ENCODE measurements around the gene MED27.

MED27 gene

GRCh38 chr9:131836021-131836420 is 243.6 kb downstream of the MED27 start:
- no peak for DNase-seq (ENCODE audit: low spot score)

GRCh38 chr9:131835151-131835910 is 244.3 kb downstream of the MED27 start:
- DNase-seq (ENCODE audit: low spot score), result no peak

GRCh38 chr9:131834721-131835120 is 244.9 kb downstream of the MED27 start:
- no peak for DNase-seq (ENCODE audit: low spot score)

- no peak for DNase-seq (ENCODE audit: low spot score)
Observed at GRCh38 chr9:131833906-131834305, 245.8 kb downstream of the MED27 start.

DNA sequence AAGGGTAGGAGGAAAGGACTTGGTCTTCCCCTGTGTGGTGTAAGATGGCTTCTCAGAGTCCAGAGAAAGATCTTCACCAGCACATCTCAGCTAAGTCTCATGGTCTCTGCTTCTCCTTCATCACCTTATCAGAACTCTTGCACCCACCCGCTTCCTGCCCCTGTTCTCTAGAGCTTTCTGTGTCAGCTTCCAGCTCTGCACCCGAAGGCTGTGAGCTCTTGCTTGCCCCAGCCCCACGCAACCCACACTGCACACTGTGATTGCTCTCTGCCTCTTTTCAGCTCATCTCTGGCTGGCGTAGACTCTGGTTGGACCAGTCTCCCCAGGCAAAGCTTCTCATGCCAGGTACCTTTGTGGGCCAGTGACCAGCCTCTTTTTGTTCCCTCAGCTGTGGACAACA is 246.6 kb downstream of the MED27 start:
- DNase-seq (ENCODE audit: low spot score), result no peak

DNA sequence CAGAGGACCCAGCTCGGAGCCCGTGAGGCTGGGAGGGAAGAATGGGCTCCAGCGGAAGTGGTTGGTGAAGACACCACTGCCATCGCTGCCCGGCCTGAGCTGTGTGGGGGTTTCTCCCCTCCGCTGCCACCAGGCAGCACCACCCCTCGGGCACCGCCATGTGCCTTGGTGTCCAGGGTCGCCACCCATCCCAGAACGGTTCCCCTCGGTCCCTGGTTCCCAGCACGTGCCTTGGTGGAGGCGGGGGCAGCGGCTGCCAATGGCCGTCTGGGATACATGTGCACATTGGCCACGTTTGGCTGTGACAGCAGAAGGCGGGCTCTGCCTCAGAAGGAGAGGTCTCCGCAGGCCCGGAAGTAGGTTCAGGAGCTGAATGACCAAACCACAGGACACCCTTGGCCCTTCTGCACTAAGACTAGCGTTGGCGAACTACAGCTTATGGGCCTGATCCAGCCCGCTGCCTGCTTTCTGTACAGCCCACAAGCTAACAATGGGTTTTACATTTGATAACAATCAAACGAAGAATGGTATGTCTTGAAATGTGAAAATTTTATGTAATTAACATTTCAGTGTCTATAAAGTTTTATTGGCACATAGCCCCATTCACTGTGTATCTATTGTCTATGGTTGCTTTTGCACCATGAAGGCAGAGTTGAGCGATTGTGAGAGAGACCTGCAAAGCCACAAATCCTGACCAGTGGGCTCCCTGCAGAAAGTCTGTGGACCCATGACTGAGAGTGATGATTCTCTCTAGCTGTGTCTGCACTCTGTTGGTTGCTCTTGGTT is 248.1 kb downstream of the MED27 start:
- no peak for DNase-seq (ENCODE audit: low spot score)

DNA sequence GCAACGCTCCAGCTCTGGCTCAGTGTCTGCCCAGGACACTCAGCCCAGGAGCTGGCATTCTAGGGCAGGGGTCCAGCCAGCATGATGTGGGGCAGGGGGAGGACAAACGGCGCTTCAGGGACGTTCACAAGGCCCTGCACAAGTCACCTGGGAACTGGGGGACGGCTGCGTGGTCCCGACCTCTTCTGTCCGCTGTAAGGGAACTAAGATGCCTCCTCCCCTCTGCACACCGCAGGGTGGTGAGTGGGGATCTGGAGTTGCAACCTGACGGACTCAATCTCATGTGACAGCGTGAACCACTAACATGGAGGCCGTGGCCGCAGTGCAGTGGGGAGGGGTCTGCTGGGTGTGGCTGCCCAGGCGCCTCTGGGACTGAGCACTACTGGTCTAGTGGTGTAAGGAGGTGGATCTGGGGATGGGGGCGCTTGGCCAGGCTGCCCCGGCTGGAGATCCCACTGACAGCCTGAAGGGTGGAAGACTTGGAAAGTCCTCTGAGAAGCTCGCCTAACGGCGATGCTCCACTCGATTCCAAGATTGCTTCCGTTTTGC is 251.8 kb downstream of the MED27 start:
- no peak for DNase-seq (ENCODE audit: low spot score)

DNA sequence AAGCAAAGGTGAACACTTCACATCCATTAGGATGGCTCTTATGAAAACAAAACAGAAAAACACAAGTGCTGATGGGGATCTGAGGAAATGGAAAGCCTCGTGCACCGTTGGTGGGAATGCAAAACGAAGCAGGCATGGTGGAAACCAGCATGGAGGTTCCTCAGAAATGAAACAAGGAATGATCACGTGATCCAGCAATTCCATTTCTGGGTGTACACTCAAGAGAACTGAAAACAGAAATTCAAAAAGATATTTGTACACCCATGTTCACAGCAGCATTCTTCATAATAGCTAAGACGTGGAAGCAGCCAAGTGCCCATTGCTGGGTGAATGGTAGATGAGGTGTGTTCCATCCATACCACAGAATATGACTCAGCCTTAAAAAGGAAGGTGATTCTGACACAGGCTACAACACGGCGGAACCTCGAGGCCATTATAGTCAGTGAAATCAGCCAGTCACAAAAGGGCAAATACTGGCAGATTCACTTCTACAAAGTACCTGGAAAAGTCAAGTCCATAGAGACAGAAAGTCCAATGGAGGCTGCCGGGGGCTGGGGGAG is 252.6 kb downstream of the MED27 start:
- no peak for DNase-seq (ENCODE audit: low spot score)

- no peak for DNase-seq (ENCODE audit: low spot score)
Observed at GRCh38 chr9:131826053-131826452, 253.6 kb downstream of the MED27 start.

- DNase-seq (ENCODE audit: low spot score), result no peak
Observed at GRCh38 chr9:131824953-131825495, 254.6 kb downstream of the MED27 start.

GRCh38 chr9:131824155-131824594 is 255.5 kb downstream of the MED27 start:
- DNase-seq (ENCODE audit: low spot score), result no peak

GRCh38 chr9:131823701-131824146 is 255.9 kb downstream of the MED27 start:
- DNase-seq (ENCODE audit: low spot score), result no peak

DNA sequence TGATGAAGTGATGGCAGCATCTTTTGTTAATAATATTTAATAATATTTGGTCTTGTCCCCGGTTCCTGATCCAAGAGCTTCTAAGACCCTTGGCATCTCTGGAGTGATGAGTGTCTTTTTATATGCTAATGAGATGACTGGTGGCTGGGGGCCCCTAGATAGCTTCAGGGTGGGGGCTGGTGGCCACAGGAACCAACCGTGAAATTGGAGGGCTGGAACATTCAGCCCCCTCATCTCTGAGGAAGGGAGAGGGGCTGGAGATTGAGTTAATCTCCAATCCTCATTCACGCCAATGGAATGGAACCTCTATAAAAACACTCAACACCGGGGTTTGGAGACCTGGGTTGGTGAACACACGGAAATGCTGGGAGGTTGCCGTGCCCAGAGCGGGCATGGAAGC is 261.6 kb downstream of the MED27 start:
- DNase-seq (ENCODE audit: low spot score), result no peak

DNA sequence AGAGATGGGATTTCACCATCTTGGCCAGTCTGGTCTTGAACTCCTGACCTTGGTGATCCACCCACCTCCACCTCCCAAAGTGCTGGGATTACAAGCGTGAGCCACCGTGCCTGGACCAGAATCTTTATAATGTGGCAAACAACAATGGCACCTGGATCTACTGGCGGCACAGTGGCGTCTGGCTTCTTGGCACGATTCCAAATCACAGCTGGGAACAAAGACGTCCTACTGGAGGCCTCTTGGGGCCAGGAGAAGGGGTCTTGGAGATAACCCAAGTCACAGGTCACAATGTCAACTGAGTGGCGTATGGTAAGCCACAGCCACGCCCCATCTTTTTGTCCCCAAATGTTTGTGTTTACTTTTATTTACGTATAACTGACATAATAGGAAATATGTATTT is 262.0 kb downstream of the MED27 start:
- no peak for DNase-seq (ENCODE audit: low spot score)

GRCh38 chr9:131817073-131817472 is 262.6 kb downstream of the MED27 start:
- no peak for DNase-seq (ENCODE audit: low spot score)

DNA sequence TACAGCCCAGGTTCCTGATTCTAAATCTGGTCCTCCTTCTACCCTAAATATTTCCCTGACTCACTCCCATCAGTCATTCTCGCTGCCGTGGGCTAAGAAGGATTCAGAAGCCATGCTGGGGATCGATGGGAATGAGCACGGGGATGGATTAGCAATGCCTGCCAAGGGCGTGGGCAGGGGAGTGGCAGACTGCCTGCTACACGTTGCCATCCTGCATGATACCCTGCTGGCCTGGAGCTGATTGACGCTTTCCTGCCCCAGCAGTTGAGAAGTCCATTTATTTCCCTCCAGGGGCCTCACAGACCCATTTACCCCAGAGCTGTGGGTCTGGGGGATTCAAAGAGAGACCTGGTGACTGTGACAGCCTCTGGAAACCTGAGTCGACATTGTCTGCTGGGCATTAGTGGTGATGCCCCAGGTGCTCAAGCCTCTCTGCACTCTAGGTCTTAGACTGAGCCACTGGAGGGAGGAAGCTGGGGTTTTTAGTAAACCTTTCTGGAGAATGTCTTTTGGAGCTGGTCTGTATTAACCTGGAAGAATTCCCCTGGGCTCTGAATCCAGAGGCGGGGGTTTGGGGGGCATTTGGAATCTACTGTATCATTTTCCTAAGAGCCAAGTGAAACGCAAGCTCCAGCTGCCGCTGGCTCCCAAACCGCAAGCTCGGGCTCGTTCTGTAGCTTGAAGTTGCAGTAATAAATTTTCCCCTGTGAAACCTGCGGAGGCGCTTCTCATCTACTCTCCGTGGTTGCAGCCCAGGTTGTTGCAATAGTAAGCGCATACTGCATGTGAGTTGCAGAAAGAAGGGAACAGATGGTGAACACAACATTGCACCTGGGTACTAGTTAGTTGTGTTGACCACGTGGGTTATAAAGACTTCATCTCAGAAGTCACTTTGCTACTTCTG is 263.4 kb downstream of the MED27 start:
- no peak for DNase-seq (ENCODE audit: low spot score)

- no peak for DNase-seq (ENCODE audit: low spot score)
Observed at GRCh38 chr9:131814707-131815106, 265.0 kb downstream of the MED27 start.

GRCh38 chr9:131813116-131813515 is 266.6 kb downstream of the MED27 start:
- no peak for DNase-seq (ENCODE audit: low spot score)

- DNase-seq (ENCODE audit: low spot score), result no peak
Observed at GRCh38 chr9:131812116-131812790, 267.4 kb downstream of the MED27 start.

- no peak for DNase-seq (ENCODE audit: low spot score)
Observed at GRCh38 chr9:131811405-131811804, 268.3 kb downstream of the MED27 start.
